ENCODE data around the gene NAA20.

DNA sequence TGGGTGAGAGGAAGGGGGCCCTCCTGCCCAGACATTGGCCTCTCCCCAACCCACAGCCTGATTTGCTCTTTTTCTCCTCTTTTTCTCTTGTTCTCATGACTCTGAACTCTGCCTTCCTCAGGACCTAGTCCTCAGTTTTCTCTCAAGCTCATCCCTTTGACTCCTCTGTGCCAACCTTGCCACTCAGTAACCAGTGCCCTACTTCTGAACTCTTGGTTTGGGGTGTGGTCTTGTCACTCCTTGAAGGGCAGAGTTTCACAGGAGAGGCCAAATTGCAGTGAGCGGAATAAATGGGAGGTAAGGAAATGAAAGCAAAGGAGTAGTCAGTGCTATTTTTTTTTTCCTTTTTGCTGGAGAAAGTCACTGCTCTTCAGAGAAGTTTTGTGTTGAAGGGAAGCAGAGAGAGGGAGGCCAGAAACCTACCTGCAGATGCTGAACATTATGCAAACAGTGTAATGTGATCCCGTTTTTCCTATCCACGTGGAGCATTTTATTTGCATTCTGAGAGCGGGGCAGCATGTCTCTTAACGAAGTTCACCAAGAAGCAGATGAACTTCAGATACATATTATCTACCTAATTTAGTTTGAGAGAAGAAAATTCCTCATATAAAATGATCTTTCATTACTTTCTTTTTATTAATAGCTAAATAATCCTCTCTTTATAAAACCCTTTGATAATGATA is 62.1 kb downstream of the NAA20 start:
- TF ChIP-seq CTCF (IDR thresholded peaks at IDR 0.05): no peak
- TF ChIP-seq POLR2A (IDR thresholded peaks at IDR 0.05): no peak
- no peak for TF ChIP-seq EP300 (IDR thresholded peaks at IDR 0.05)

All from tibial nerve (tissue), 4 donors.